ENCODE data around the gene RNF169.
"Not testable (repeated sequence)": the region's sequence is repeated elsewhere in the genome, so short reads cannot be mapped to it uniquely, and the experiment has no call there.

Gene RNF169

DNA sequence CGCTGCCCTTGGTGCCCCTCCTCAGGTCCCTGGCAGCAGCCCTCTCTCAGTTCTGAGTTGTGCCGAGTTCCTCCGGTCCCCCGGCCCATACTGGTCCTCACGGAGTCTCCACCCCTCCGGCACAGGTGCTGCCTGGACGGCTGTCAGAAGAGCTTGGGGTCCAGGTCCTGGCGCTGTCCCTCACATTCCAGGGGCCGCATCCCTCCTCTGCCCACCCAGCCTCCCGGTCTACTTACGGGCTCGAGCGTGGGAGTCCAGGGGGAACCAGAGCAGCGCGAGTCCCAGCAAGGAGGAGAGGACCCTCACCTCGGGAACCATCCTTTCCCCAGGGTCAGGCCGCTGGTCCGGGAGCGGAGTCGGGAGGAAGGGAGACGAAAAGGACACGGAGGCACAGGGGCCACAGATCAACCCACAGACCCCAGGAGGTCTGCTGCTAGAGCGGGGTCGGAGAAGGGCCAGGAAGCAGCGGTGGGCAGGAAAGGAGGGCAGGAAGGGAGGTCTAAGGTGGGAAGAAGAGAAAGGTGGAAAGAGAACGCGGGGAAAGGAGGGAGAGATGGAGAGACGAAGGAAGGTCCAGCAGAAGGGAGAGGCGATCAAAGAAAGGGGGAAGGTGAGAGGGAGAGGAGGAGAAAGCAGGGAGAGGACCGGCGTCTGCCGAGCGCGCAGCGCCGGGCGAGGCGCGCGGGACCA, 17.9 kb upstream of the RNF169 start:
- DNase-seq: no peak

DNA sequence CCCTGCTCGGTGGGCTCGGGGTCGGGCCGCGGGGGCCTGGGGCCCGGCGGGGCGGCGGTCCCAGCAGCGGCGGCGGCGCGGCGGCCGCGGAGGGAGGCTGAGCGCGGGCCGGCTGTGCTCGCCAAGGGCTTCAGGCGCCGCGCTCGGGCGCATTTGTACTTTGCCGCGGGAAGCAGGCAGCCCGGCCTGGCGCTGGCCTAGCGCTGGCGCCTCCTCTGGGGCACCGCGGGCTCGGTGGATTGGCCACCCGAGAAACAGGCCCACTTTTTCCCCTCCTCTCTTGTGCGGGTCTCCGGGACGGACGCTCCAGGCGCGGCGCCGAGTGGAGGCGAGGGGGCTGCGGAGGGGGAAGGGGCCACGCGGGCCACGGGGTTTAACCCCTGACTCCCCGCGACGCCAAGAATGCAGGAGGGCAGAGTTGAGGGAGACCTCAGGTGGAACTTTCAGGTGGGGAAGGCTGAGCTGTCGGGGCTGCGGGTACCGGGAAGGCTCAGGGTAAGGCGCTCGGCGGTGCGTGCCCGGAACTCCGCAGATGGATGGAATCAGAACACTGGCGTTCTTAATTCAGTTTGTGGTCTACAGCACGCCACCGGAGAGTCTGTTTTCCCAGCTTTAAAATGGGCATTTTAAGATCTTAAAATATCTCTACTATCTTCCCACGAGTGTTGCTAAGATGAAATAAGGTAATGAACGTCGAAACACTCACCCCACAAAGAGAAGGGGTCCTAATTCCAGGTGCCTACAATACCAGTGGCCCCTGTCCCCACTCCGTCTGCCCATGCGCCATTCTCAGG, 17.2 kb upstream of the RNF169 start, which contains the start of gene CHRDL2:
TSS of gene CHRDL2 (minus strand) at position 126 of the 794 bp plus-strand sequence. CDS start 538 bp downstream, outside the sequence.
- DNase-seq: peak; percentile 31 to 62 (median 38)

DNA sequence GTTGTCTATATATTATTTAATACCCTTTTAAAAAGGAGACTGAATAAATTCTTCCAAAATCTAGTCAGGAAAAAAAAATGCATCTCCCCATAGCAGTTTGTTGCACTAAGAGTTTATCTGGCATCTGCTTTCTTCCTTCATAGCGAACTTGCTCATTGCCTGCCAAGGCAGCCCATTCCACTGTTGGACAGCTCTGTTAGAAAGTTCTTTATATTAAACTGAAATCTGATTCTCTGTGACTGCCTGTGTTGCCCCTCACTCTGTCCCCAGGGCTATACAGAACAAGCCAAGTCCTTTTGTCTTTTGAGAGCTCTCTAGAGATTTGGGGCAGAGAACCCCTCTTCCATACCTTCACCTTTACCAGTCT, 14.1 kb upstream of the RNF169 start:
- DNase-seq: no peak

GRCh38 chr11:74735365-74735928, 13.2 kb upstream of the RNF169 start:
- DNase-seq: peak; percentile 18 to 60 (median 38)

DNA sequence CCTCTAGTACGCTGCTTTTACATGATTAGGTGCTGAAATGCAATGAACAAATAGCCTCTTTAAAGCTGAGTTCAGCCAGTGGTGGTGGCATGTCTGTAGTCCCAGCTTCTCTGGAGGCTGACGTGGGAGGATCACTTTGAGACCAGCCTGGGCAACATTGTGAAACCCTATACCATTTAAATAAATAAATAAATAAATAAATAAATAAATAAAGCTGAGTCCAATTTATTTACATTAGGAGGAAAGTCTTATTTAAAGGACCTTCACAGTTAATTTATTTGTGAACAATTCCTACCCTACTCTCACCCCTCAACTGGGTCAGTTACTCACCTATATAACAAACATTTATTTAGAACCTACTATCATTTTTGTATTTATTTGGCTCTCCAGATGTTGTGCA, 12.6 kb upstream of the RNF169 start:
- DNase-seq: no peak

DNA sequence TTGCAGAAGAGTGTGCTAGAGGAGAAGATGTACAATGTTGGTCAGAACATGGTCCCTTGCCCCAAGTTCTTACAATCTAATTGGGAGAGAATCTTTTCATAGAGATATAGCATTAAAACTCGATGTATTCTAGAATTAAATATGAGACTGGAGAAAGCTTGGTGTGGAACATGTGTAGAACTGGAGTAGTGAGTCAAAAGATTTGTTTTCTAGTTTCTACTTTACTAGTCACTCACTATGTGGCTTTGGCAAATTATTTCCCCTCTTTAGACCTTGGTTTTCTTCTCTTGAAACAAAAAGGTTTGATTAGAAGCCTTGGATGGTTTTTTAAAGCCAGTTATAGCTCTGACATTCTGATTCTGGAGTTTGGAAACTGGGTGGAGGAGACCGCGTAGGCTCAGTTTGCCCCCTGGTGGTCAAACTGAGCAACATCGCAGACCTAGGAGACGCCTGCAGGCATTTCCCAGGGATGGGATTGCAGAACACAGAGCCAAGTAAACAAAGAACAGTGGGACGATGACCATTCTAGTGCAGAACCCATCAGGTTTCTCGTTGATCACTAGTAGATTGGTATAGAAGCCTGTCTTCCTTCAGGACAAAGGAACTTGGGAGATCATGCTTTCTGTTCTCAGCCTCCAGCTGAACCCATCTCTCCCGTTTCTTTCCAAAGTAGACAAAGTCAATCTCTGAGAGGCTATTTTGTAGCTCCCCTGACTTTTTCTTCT, 8.9 kb upstream of the RNF169 start:
- DNase-seq: peak; percentile 77 to 88 (median 85)

- no peak for DNase-seq
These were observed 6.6 kb upstream of the RNF169 start for GRCh38 chr11:74742070-74742469.

DNA sequence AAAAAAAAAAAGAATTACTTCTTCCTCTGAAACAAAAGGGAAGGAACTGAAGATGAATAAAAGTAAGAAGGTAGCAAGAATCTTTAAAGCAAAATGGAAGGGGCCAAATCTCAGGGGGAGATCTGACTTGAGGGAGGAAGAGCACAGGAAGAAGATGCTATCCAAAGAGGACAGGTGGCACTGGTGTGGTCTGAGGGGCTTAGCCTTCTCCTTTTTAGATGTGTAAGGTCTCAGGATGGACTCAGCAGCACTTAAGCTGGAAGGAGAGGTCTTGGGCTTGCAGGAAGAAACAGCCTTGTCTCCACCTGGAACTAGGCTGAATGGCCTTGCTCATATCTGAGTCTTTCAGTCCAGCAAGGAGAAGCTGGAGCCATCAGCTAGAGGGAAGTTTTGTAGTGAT, 5.0 kb upstream of the RNF169 start:
- DNase-seq: no peak

- DNase-seq: no peak
These were observed 4.4 kb upstream of the RNF169 start for GRCh38 chr11:74744277-74744676.

GRCh38 chr11:74746868-74747267, 1.8 kb upstream of the RNF169 start:
- DNase-seq: no peak

DNA sequence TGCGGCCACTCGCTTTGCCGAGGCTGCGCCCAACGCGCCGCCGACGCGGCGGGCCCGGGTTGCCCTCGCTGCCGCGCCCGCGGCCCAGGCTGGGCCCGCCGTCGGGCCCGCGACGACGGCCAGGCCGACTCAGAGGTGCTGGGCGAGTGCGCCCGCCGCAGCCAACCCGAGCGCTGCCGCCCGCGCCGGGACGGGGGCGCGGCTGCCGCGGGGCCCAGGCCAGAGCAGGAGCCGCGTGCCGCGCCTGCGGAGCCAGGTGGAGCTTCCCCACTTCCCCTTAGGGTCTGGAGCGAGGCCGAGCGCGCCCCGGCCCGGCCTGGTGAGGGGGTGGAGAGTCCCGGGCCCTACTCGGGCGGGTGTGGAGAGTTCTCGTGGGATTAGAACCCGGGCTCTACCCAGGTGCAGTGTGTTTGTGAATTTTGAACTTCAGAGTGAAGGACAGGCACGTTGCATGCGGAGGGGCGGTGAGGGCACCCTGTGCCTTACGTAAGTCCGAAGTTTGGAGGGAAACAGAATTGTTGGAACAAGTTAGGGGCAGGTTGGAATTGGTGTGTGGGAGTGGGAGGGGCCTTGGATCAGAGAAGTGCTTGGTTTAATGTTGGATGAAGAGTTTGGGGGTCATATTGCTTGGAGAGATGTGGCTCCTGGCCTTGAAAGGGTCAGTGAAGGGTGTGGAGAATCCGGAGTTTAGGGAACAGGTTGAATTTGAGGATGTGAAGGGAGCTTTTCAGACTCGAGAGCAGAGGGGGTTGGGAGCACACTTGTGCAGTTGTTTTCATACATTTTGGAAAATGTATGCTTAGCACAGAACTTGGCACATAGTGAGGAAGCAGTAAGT, 697 bp downstream of the RNF169 start:
- peak; percentile 73 to 86 (median 73) for DNase-seq

DNA sequence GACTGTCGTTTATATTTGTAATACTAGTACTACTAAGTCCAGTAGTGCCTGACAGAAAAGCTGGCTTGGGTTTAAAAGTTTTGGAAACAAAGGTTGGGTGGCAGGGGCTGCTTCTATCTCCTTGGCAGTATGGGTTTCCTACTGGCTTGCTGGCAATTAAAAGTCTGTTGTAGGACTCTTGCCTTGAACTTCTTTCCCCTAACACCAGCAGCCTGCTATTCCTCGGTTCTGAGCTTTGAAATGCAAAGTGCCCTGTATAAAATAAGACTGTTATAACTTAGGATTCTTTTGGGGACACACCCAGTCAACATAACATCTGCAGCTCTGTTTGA, 1.3 kb downstream of the RNF169 start:
- DNase-seq: no peak

DNA sequence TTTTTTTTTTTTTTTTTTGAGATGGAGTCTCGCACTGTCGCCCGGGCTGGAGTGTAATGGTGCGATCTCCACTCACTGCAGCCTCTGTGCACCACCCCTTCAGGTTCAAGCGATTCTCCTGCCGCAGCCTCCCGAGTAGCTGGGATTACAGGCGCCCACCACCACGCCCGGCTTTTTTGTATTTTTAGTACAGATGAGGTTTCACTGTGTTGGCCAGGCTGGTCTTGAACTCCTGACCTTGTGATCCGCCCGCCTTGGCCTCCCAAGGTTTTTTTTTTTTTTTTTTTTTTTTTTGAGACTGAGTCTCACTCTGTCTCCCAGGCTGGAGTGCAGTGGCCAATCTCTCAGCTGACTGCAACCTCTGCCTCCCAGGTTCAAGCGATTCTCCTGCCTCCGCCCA, 1.9 kb downstream of the RNF169 start:
- DNase-seq: not testable (repeated sequence)

DNA sequence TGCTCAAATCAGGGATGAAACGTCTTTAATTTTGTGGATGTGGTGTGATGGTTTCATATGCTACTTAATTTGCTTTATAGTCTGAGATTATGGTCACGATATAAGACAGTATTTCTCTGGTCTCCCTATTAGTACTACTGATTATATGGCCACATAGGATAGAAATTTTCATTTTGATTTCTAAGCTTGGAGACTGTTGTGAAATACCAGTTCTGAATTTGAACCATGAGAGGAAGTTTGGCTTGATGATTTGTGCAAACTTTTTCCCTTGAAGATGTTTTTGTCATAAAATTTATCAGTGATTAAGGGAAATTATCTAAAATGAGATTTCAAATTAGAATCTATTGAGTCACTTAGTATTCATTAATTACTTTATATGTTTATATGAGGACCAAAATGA, 2.7 kb downstream of the RNF169 start:
- peak in 2 of 3 donors; percentile 47 to 51 for DNase-seq

DNA sequence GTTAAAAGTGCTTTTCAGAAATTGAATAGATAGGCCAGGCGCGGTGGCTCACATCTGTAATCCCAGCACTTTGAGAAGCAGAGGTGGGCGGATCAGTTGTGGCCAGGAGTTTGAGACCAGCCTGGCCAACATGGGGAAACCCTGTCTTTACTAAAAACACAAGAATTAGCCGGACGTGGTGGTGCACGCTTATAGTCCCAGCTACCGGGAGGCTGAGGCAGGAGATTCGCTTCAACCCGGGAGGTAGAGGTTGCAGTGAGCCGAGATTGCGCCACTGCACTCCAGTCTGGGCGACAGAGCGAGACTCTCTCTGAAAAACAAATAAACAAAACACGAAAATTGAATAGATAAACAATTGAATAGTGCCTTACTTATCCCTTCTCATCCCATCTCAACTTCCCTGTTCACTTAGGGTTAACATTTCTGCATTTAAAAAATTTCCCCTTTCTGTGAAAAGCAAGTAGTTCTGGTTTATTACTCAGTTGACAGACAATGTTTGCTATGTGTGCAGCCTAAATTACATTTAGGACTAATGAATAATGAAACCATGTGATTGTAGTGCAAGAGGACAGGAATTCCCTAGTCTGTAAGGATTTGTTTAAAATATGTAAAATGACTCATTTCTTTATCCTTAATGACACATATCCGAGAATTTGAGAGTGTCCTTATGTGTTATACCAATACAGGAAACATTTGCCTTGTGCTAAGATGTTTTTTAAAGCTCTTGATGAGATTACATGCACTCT, 6.0 kb downstream of the RNF169 start:
- DNase-seq: peak; percentile 71 to 97 (median 92)

DNA sequence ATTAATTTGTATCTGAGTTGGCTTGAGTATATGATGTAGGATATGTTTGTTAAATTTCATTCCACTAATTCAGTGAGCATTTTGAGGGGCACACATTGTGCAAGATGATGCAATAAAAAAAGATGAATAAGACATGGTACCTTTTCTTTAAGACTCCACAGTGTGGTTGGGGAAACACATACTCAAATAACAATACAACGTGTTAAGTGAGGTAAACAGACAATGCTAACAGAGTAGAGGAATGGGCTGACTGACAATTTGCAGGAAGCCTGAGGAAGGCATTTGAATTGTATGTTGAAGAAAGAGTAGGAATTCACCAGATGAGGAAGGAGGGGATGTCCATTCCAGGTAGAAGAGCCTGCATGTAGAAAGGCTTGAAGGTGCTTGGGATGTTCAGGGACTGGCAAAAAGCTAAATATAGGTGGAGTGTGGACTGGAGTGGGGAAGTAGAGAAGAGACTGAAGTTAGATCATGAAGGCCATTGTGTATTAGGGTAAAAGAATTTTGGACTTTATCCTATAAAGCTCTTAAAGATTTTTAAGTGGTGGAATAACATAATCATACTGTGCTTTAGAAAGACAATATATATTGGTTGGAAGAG, 6.8 kb downstream of the RNF169 start:
- no peak for DNase-seq

GRCh38 chr11:74756571-74756970, 7.9 kb downstream of the RNF169 start:
- DNase-seq: no peak

GRCh38 chr11:74766905-74767304, 18.3 kb downstream of the RNF169 start:
- no peak for DNase-seq

GRCh38 chr11:74768172-74768651, 19.6 kb downstream of the RNF169 start:
- DNase-seq: peak; percentile 37 to 59 (median 46)

GRCh38 chr11:74769055-74769707, 20.5 kb downstream of the RNF169 start:
- DNase-seq: no peak

DNA sequence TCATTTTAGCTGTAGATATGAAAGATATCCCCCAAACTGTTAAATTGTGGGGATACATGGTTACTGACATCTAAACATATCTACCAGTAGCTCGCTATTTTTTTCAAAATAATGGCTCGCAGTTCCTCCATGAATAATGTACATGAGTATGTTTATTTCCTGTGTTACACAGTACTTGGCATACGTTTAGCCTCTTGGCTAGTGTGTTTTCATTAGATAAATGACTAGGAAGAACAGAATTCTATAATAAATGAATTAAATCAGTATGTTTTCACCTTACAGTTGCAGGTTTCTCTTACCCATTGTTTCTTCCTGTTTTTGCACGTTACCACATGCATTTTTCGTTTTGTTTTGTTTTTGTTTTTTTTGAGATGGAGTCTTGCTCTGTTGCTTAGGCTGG, 21.8 kb downstream of the RNF169 start:
- no peak for DNase-seq
